ENCODE data around the gene AKAP6.

Gene AKAP6

GRCh38 chr14:32354716-32355115 lies 25.6 kb downstream of the AKAP6 start:
- H3K4me3 ChIP-seq (ENCODE audit: low read depth, low read length), result no peak overlapping the region
- TF ChIP-seq, protein P1, sequence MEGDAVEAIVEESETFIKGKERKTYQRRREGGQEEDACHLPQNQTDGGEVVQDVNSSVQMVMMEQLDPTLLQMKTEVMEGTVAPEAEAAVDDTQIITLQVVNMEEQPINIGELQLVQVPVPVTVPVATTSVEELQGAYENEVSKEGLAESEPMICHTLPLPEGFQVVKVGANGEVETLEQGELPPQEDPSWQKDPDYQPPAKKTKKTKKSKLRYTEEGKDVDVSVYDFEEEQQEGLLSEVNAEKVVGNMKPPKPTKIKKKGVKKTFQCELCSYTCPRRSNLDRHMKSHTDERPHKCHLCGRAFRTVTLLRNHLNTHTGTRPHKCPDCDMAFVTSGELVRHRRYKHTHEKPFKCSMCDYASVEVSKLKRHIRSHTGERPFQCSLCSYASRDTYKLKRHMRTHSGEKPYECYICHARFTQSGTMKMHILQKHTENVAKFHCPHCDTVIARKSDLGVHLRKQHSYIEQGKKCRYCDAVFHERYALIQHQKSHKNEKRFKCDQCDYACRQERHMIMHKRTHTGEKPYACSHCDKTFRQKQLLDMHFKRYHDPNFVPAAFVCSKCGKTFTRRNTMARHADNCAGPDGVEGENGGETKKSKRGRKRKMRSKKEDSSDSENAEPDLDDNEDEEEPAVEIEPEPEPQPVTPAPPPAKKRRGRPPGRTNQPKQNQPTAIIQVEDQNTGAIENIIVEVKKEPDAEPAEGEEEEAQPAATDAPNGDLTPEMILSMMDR (IDR thresholded peaks at IDR 0.05; ENCODE audit: borderline replicate concordance, insufficient read depth, low read depth, low read length), result no peak

DNA sequence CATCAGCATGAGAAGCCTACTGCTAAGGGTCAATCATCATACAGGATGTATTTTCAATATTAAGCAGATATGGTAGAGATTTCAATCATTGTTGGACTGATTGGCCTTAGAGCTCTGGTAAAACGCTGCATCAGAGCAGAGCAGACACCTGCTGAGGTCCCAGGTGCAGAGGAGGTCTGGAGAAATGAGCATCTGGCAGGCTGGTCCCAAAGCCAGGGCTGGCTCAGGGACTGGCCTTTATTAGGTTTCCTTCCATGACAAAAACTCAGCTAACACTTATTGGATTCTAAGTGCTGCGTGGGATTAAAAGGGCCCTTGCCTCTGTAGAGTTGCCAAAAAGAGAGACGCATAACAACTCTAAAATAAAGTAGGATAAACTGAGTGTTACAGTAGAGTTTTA lies 29.7 kb downstream of the AKAP6 start:
- TF ChIP-seq, protein P1 (IDR thresholded peaks at IDR 0.05; ENCODE audit: borderline replicate concordance, insufficient read depth, low read depth, low read length), result no peak
- H3K4me3 ChIP-seq (ENCODE audit: low read depth, low read length), result no peak overlapping the region

GRCh38 chr14:32361674-32362073 lies 32.6 kb downstream of the AKAP6 start:
- TF ChIP-seq, protein P1 (IDR thresholded peaks at IDR 0.05; ENCODE audit: borderline replicate concordance, insufficient read depth, low read depth, low read length), result no peak
- no peak overlapping the region for H3K4me3 ChIP-seq (ENCODE audit: low read depth, low read length)

DNA sequence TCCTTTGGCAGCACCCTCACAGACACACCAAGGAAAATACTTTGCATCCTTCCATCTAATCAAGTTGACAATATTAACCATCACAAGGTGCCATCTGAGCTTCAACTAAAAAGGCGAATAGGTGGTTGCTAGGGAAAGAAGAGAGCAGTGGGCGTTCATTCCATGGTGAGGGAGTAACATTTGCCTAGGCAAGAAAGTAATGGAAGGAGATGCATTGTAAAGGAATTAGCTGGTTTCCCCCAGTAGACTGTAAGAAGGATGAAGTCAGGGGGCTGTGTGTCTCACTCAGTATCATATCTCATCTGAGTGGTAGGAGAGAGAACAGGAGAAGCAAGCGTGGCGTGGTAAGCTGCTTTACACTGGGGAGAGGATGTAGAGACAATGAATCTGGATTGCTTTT lies 34.7 kb downstream of the AKAP6 start:
- TF ChIP-seq, protein P1 (IDR thresholded peaks at IDR 0.05; ENCODE audit: borderline replicate concordance, insufficient read depth, low read depth, low read length), result no peak
- no peak overlapping the region for H3K4me3 ChIP-seq (ENCODE audit: low read depth, low read length)

GRCh38 chr14:32364941-32365340 lies 35.8 kb downstream of the AKAP6 start:
- H3K4me3 ChIP-seq (ENCODE audit: low read depth, low read length), result no peak overlapping the region
- TF ChIP-seq, protein P1 (IDR thresholded peaks at IDR 0.05; ENCODE audit: borderline replicate concordance, insufficient read depth, low read depth, low read length), result no peak

GRCh38 chr14:32366256-32366879 lies 37.3 kb downstream of the AKAP6 start:
- TF ChIP-seq, protein P1 (IDR thresholded peaks at IDR 0.05; ENCODE audit: borderline replicate concordance, insufficient read depth, low read depth, low read length), result no peak
- no peak overlapping the region for H3K4me3 ChIP-seq (ENCODE audit: low read depth, low read length)

GRCh38 chr14:32366986-32367385 lies 37.9 kb downstream of the AKAP6 start:
- TF ChIP-seq, protein P1 (IDR thresholded peaks at IDR 0.05; ENCODE audit: borderline replicate concordance, insufficient read depth, low read depth, low read length), result no peak
- no peak overlapping the region for H3K4me3 ChIP-seq (ENCODE audit: low read depth, low read length)

All from GM12875 (cell line).